Omental fat pad (tissue), 4 donors: ENCODE data around the gene PFN4. TPM values are rescaled to one million over a fixed set of nuclear protein-coding genes. Genes with fewer than 3 reads are reported as not detected.

ENCODE experiments used
- ATAC-seq: fragments of 150-250 bp; one replicate; pipeline ENCODE4 v1.9.1; 2016; ENCODE audit warnings: mild to moderate bottlenecking, moderate library complexity; ENCODE audit not compliant: low FRiP score
- DNase-seq: peaks from one replicate; pipeline ENCODE4 v3.0.0-alpha.2; 2019; ENCODE audit warnings: low spot score
- total RNA-seq, 4 donors: library from RNA; depleted of rRNA; stranded (reverse); fragments of >200 nt; gene quantifications; one replicate each; pipeline ENCODE4 v1.1.0, GENCODE V29; 2016
- TF ChIP-seq, protein P1 (sequence below), 3 donors: fragments of 450-650 bp; IDR thresholded peaks; one replicate each; pipeline ENCODE4 v1.5.1; 2016 to 2017; ENCODE audit warnings: antibody characterized with exemption in 3 of 3, mild to moderate bottlenecking in 3 of 3, moderate library complexity in 2 of 3

PFN4 gene, protein sequence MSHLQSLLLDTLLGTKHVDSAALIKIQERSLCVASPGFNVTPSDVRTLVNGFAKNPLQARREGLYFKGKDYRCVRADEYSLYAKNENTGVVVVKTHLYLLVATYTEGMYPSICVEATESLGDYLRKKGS
- under 1 TPM in 1 of 4 donors, not detected in 3; 0.84 TPM for total RNA-seq

DNA sequence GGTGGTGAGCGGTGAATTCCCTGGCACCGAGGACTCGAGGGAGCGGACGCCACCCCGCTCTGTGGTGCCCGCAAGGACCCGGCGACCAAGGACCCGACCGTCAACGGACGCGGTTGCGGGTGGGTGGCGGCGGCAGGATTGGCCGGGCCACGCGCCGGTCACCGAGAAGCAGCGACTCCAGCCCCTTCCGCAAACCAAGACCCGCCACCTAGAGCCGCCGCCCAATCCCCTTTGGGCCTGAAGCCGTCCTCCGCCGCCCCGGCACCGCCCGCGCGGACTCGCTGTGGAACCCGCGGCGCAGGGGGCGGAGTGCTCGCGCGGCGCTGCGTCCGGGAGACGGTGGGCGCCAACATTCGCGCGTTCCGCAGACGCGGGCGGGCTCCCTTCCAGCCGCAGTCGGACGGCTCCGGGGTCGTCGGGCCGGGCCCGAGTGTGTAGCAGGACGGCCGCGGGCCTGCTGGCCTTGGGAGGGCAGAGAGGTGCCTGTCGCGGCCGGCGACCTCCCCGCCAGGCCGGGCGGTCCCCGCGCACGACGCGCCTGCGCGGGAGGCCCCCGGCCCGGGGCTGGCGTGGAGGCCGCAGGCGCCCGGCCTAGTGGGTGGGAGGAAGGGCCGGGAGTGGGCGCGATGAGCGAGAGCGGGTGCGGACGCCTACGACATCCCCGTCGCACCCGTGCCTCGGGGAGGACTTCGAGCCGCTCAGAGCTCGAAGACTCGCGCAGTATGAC is at the start of gene PFN4, which contains the start of gene FAM228B:
Gene PFN4 (minus strand): TSS at position 140 of the 727 bp plus-strand sequence. CDS start 799 bp downstream, outside the sequence.
Gene FAM228B (plus strand): TSS at position 275 of the 727 bp plus-strand sequence. CDS start 893 bp downstream, outside the sequence.
- peak; percentile 46 for DNase-seq
- TF ChIP-seq, protein P1, sequence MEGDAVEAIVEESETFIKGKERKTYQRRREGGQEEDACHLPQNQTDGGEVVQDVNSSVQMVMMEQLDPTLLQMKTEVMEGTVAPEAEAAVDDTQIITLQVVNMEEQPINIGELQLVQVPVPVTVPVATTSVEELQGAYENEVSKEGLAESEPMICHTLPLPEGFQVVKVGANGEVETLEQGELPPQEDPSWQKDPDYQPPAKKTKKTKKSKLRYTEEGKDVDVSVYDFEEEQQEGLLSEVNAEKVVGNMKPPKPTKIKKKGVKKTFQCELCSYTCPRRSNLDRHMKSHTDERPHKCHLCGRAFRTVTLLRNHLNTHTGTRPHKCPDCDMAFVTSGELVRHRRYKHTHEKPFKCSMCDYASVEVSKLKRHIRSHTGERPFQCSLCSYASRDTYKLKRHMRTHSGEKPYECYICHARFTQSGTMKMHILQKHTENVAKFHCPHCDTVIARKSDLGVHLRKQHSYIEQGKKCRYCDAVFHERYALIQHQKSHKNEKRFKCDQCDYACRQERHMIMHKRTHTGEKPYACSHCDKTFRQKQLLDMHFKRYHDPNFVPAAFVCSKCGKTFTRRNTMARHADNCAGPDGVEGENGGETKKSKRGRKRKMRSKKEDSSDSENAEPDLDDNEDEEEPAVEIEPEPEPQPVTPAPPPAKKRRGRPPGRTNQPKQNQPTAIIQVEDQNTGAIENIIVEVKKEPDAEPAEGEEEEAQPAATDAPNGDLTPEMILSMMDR (IDR thresholded peaks at IDR 0.05): no peak
- peak; percentile 96 for ATAC-seq

DNA sequence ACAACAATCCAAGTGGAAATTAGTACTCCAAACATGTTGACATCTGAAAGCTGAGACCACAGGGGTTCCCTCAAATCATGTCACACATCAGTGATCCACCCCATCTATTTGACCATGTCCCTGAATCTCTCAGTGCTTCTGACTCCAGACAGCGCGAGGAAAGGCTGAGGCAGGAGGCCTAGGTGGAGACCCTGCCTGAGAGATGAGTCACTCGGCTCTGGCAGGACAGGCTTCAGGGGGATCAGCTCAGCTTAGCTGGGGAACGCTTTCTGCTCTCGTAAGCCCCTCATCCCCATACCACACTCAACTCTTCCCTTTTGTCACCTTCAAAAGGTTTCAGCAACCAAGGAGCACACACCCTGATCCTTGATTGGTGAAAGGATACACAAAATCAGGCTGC is 45.9 kb upstream of the PFN4 start:
- ATAC-seq (no peak), DNase-seq (no peak)
- TF ChIP-seq, protein P1 (IDR thresholded peaks at IDR 0.05): no peak

DNA sequence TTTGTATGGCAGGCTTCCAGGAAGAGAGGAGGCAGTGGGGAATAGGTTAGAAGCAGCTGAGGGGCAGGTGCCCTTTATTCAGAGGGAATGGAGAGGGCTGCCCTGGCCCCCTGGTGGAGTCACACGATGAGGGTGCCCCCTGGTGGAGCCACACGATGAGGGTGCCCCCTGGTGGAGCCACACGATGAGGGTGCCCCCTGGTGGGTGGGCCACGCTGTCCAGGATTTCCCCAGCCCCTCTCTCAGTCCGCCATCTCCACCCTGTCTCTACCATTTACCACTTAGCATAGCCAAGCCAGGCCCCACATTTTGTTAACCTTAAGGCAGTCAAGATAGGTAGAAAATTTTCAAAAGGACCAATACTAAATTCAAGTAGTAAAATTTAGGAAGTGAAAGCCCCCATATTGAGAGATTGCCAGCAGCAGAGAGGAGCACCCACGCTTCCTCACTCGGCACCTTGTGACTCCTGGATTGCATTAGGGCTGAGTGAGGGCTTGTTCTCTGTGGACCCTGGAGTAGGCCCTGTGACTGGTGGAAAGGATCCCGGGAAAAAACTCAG is 41.4 kb upstream of the PFN4 start:
- TF ChIP-seq, protein P1 (IDR thresholded peaks at IDR 0.05): peak in 1 of 3 donors; percentile 58
- ATAC-seq: no peak
- DNase-seq: no peak

DNA sequence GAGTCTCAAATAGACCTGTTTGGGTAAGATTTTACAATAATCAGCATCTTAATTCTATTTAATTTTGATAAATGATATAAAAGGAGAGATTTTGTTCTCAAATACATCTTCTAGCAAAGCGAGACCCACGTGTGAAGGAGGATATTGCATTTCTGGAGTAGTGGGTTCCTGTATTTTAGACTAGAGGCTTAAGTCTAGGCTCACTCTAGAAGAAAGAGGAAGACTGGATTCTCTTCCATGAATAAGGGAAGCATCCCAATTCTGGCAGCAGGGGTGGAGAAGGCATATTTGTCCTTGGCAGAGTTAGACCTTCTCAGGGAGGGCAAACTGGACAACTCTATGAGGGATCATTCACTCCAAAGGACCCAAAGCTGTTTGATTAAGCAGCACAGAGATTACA is 40.5 kb upstream of the PFN4 start:
- no peak for DNase-seq
- ATAC-seq: no peak
- TF ChIP-seq, protein P1 (IDR thresholded peaks at IDR 0.05): no peak

DNA sequence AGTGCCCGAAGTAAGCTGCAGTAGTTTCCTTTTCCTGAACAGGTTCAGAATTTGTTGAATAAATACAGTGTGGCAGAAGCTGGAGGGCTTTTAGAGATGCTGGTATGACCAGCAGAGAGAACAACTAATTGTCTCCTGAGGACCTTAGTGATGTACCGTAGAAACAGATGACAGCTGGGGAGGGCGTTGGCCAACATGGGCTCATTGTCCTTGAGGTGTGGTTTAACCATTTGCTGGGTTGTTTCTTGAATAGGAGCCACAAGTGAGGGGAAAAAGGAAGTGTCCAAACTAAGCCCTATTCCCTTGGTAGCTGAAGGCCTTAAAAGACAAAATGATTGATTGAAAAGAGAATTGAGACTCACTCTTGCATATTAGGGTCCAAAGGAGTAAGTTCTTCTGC is 40.1 kb upstream of the PFN4 start:
- ATAC-seq: no peak
- TF ChIP-seq, protein P1 (IDR thresholded peaks at IDR 0.05): no peak
- DNase-seq: no peak

DNA sequence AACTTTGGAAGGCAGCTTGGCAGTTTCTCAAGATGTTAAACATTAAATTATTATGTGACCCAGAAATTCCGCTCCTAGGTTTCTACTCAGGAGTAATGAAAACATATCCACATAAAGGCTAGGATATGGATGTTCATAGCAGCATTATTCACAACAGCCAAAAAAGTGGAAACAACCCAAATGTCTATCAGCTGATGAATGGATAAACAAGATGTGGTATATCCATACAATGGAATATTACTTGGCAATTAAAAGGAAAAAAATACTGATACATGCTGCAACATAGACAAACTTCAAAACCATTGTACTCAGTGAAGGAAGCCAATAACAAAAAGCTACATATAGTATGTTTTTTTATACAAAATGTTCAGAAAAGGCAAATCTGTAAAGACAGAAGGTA is 39.4 kb upstream of the PFN4 start:
- TF ChIP-seq, protein P1 (IDR thresholded peaks at IDR 0.05): no peak
- no peak for DNase-seq

More for the DNA sequence above, 39.4 kb upstream of the PFN4 start:
- ATAC-seq: no peak
